WTC11 (cell line): ENCODE results near the gene TNN. TPM values are rescaled to one million over a fixed set of nuclear protein-coding genes. Genes with fewer than 3 reads are reported as not detected.

ENCODE experiments used
- ATAC-seq: fragments of 200-7000 bp; cut with Tn5 transposase; 2 replicates; pipeline ENCODE4 v1.10.0; 2021; ENCODE audit warnings: mild to moderate bottlenecking, moderate library complexity
- CTCF ChIA-PET: fragments of 300-600 bp; sonication (Branson Sonifier 250); formaldehyde crosslinking; loops from one replicate; lab custom pipeline; 2021; ENCODE audit warnings: antibody characterized with exemption; lab: Charles Lee
- POLR2A ChIA-PET: fragments of 350-600 bp; sonication (Branson Sonifier 250); formaldehyde crosslinking; loops from one replicate; lab custom pipeline; 2021; ENCODE audit warnings: antibody characterized with exemption; lab: Charles Lee
- DNase-seq: peaks from one replicate; pipeline ENCODE4 v3.0.0; 2021; ENCODE audit warnings: low spot score
- H3K27ac Mint-ChIP-seq: 2 replicates; pipeline ENCODE4 v1.8.0; 2021; ENCODE audit warnings: mixed read lengths
- H3K27me3 Mint-ChIP-seq: 2 replicates; pipeline ENCODE4 v1.8.0; 2021; ENCODE audit warnings: low read depth, mild to moderate bottlenecking, moderate library complexity, mixed read lengths
- H3K36me3 Mint-ChIP-seq: 2 replicates; pipeline ENCODE4 v1.8.0; 2021; ENCODE audit warnings: mixed read lengths
- H3K4me1 Mint-ChIP-seq: 2 replicates; pipeline ENCODE4 v1.8.0; 2022; ENCODE audit warnings: mixed read lengths
- H3K4me3 Mint-ChIP-seq: 2 replicates; pipeline ENCODE4 v1.8.0; 2021; ENCODE audit warnings: mild to moderate bottlenecking, moderate library complexity, mixed read lengths
- H3K9me3 Mint-ChIP-seq: 2 replicates; pipeline ENCODE4 v1.8.0; 2021; ENCODE audit warnings: mixed read lengths
- ATF2 ChIP-seq: sonication (generic); formaldehyde crosslinking; IDR thresholded peaks from 2 replicates; pipeline ENCODE4 v1.8.1; 2022; ENCODE audit warnings: low read depth, missing genetic modification reagents, borderline replicate concordance
- CREB1 ChIP-seq: sonication (generic); formaldehyde crosslinking; IDR thresholded peaks from 2 replicates; pipeline ENCODE4 v1.8.0; 2023; ENCODE audit warnings: mild to moderate bottlenecking, missing genetic modification reagents
- EMX1 ChIP-seq: fragments of 250-450 bp; sonication (Bioruptor Pico); IDR thresholded peaks from 2 replicates; pipeline ENCODE4 v1.8.0; 2021; ENCODE audit warnings: mild to moderate bottlenecking
- ESRRA ChIP-seq: sonication (generic); formaldehyde crosslinking; IDR thresholded peaks from 2 replicates; pipeline ENCODE4 v1.8.1; 2022; ENCODE audit warnings: mild to moderate bottlenecking, missing genetic modification reagents, borderline replicate concordance
- FOXJ3 ChIP-seq: sonication (generic); formaldehyde crosslinking; IDR thresholded peaks from 2 replicates; pipeline ENCODE4 v1.9.0; 2021; ENCODE audit warnings: missing genetic modification reagents, mild to moderate bottlenecking, borderline replicate concordance
- FOXK1 ChIP-seq: sonication (generic); formaldehyde crosslinking; IDR thresholded peaks from 2 replicates; pipeline ENCODE4 v1.8.0; 2022; ENCODE audit warnings: mild to moderate bottlenecking, moderate library complexity, missing genetic modification reagents
- JAZF1 ChIP-seq: fragments of 250-450 bp; sonication (Bioruptor Pico); IDR thresholded peaks from 2 replicates; pipeline ENCODE4 v1.9.0; 2021; ENCODE audit warnings: moderate library complexity, mild to moderate bottlenecking, inconsistent platforms
- NFYB ChIP-seq: sonication (generic); formaldehyde crosslinking; conservative IDR thresholded peaks from 2 replicates; pipeline ENCODE4 v1.8.0; 2022; ENCODE audit warnings: low read depth, missing genetic modification reagents
- SP1 ChIP-seq: sonication (generic); formaldehyde crosslinking; conservative IDR thresholded peaks from 2 replicates; pipeline ENCODE4 v1.8.1; 2022; ENCODE audit warnings: missing genetic modification reagents
- TEAD1 ChIP-seq: sonication (generic); formaldehyde crosslinking; IDR thresholded peaks from 2 replicates; pipeline ENCODE4 v1.8.0; 2022; ENCODE audit warnings: mild to moderate bottlenecking, missing genetic modification reagents
- ZNF423 ChIP-seq: fragments of 250-450 bp; sonication (Bioruptor Pico); IDR thresholded peaks from 2 replicates; pipeline ENCODE4 v2.1.2; 2022; ENCODE audit warnings: mild to moderate bottlenecking, moderate library complexity
- total RNA-seq: library from RNA; stranded (reverse); gene quantifications from 3 replicates; pipeline ENCODE4 v1.2.3, GENCODE V29; 2021
- TF ChIP-seq, protein P1 (sequence below): sonication (generic); formaldehyde crosslinking; IDR thresholded peaks from 2 replicates; pipeline ENCODE4 v1.8.0; 2022; ENCODE audit warnings: mild to moderate bottlenecking, missing genetic modification reagents
- TF ChIP-seq, protein P2 (sequence below): fragments of 250-450 bp; sonication (Bioruptor Pico); conservative IDR thresholded peaks from 2 replicates; pipeline ENCODE4 v1.9.0; 2021; ENCODE audit warnings: mild to moderate bottlenecking
- TF ChIP-seq, protein P3 (sequence below): sonication (generic); formaldehyde crosslinking; IDR thresholded peaks from 2 replicates; pipeline ENCODE4 v1.8.1; 2022; ENCODE audit warnings: mild to moderate bottlenecking, moderate library complexity, missing genetic modification reagents
- TF ChIP-seq, protein P4 (sequence below): sonication (generic); formaldehyde crosslinking; conservative IDR thresholded peaks from 2 replicates; pipeline ENCODE4 v1.8.1; 2022; ENCODE audit warnings: mild to moderate bottlenecking, missing genetic modification reagents
- TF ChIP-seq, protein P5 (sequence below): sonication (generic); formaldehyde crosslinking; IDR thresholded peaks from 2 replicates; pipeline ENCODE4 v1.8.0; 2022; ENCODE audit warnings: missing genetic modification reagents

The TNN gene
- total RNA-seq, 1 experiment from 2014 or later, result 0.44 TPM

- no peak for TF ChIP-seq ATF2 (CRISPR knock-in tag)
These were observed 27.4 kb downstream of the TNN start (continued) for GRCh38 chr1:175095069-175095468.

- H3K9me3 Mint-ChIP-seq, result peaks cover 3% of the 10 kb centered on the region
- ChIA-PET POLR2A (no interaction called here), CTCF (interaction anchor here (1.0 kb wide), 1 partner anchor 56 kb away, joined by 3 read pairs; no protein-coding TSS in a partner anchor)
- H3K27ac Mint-ChIP-seq, result no peak overlapping the region
- no peak for DNase-seq
- TF ChIP-seq, protein P1, sequence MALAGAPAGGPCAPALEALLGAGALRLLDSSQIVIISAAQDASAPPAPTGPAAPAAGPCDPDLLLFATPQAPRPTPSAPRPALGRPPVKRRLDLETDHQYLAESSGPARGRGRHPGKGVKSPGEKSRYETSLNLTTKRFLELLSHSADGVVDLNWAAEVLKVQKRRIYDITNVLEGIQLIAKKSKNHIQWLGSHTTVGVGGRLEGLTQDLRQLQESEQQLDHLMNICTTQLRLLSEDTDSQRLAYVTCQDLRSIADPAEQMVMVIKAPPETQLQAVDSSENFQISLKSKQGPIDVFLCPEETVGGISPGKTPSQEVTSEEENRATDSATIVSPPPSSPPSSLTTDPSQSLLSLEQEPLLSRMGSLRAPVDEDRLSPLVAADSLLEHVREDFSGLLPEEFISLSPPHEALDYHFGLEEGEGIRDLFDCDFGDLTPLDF (CRISPR knock-in tag), result no peak
- TF ChIP-seq ESRRA (CRISPR knock-in tag), result no peak
- no peak for TF ChIP-seq TEAD1
- TF ChIP-seq, protein P2, sequence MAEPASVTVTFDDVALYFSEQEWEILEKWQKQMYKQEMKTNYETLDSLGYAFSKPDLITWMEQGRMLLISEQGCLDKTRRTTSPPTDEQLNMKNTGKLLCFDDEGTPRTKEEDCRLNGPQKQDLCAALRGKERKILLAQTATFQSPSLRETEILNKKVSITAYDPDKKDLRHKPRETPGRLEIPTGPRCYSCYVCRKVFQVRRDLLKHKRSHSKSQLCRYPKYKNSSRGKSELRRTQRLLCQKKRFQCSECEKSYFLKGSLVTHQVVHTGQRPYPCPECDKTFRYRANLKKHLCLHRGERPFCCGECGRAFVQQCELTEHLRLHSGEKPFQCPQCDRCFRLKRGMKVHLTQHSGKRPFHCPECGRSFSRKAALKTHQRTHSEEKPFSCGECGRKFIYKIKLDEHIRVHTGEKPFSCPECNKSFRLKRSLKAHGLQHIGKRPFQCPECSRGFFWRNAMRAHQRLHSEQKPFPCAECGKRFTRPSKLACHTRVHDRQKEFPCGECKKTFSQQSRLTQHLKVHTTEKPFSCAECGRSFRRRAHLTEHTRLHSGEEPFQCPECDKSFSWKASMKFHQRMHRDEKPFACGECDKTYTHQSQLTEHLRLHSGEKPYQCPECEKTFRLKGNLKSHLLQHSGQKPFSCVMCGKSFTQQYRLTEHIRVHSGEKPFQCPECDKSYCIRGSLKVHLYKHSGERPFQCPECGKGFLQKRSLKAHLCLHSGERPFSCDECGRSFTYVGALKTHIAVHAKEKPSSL (CRISPR knock-in tag), result no peak
- TF ChIP-seq ZNF423 (CRISPR knock-in tag), result no peak
- TF ChIP-seq, protein P3, sequence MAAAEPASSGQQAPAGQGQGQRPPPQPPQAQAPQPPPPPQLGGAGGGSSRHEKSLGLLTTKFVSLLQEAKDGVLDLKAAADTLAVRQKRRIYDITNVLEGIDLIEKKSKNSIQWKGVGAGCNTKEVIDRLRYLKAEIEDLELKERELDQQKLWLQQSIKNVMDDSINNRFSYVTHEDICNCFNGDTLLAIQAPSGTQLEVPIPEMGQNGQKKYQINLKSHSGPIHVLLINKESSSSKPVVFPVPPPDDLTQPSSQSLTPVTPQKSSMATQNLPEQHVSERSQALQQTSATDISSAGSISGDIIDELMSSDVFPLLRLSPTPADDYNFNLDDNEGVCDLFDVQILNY (CRISPR knock-in tag), result no peak
- no peak for TF ChIP-seq CREB1 (CRISPR knock-in tag)
- TF ChIP-seq JAZF1 (CRISPR knock-in tag), result no peak
- no peak for TF ChIP-seq FOXK1 (CRISPR knock-in tag)
- TF ChIP-seq, protein P4, sequence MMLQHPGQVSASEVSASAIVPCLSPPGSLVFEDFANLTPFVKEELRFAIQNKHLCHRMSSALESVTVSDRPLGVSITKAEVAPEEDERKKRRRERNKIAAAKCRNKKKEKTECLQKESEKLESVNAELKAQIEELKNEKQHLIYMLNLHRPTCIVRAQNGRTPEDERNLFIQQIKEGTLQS (CRISPR knock-in tag), result no peak
- TF ChIP-seq SP1 (CRISPR knock-in tag), result no peak
- TF ChIP-seq NFYB, result no peak
- TF ChIP-seq EMX1 (CRISPR knock-in tag), result no peak
- TF ChIP-seq, protein P5, sequence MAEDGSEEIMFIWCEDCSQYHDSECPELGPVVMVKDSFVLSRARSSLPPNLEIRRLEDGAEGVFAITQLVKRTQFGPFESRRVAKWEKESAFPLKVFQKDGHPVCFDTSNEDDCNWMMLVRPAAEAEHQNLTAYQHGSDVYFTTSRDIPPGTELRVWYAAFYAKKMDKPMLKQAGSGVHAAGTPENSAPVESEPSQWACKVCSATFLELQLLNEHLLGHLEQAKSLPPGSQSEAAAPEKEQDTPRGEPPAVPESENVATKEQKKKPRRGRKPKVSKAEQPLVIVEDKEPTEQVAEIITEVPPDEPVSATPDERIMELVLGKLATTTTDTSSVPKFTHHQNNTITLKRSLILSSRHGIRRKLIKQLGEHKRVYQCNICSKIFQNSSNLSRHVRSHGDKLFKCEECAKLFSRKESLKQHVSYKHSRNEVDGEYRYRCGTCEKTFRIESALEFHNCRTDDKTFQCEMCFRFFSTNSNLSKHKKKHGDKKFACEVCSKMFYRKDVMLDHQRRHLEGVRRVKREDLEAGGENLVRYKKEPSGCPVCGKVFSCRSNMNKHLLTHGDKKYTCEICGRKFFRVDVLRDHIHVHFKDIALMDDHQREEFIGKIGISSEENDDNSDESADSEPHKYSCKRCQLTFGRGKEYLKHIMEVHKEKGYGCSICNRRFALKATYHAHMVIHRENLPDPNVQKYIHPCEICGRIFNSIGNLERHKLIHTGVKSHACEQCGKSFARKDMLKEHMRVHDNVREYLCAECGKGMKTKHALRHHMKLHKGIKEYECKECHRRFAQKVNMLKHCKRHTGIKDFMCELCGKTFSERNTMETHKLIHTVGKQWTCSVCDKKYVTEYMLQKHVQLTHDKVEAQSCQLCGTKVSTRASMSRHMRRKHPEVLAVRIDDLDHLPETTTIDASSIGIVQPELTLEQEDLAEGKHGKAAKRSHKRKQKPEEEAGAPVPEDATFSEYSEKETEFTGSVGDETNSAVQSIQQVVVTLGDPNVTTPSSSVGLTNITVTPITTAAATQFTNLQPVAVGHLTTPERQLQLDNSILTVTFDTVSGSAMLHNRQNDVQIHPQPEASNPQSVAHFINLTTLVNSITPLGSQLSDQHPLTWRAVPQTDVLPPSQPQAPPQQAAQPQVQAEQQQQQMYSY (CRISPR knock-in tag), result no peak
- TF ChIP-seq FOXJ3, result no peak
- no peak overlapping the region for H3K4me3 Mint-ChIP-seq
- no peak for ATAC-seq
- peaks cover 3% of the 10 kb centered on the region; the same call in 1 of the 2 replicates for H3K36me3 Mint-ChIP-seq
- no peaks in the 10 kb centered on the region; the same call in 1 of the 2 replicates for H3K27me3 Mint-ChIP-seq
- no peaks in the 10 kb centered on the region for H3K4me1 Mint-ChIP-seq
These were observed 28.5 kb downstream of the TNN start for GRCh38 chr1:175095978-175096607.
